ENCODE measurements around the gene HSH2D.
"Not testable (repeated sequence)": the region's sequence is repeated elsewhere in the genome, so short reads cannot be mapped to it uniquely, and the experiment has no call there.

The HSH2D gene

GRCh38 chr19:16111909-16112752 lies 31.4 kb upstream of the HSH2D start:
- H3K9me3 ChIP-seq (ENCODE audit: insufficient read depth, low read depth, low read length), result no peaks in the 10 kb centered on the region

GRCh38 chr19:16112778-16113177 lies 30.7 kb upstream of the HSH2D start:
- Histone ChIP-seq H3K36me3 (ENCODE audit: insufficient read depth, low read depth, low read length) (peaks cover 22% of the 10 kb centered on the region; the same call in 1 of the 2 replicates), H3K9ac (ENCODE audit: low read depth, low read length) (peak overlapping the region; percentile 94; the same call in 1 of the 2 replicates), H3K4me3 (ENCODE audit: low read length) (peak overlapping the region; percentile 95), H3K27me3 (ENCODE audit: insufficient read depth, low read length) (no peaks in the 10 kb centered on the region), H3K27ac (ENCODE audit: low read length) (no peak overlapping the region), H3K4me1 (ENCODE audit: insufficient read depth, low read length) (peaks cover 7% of the 10 kb centered on the region; the same call in 1 of the 2 replicates), H3K9me3 (ENCODE audit: insufficient read depth, low read depth, low read length) (no peaks in the 10 kb centered on the region)

More at GRCh38 chr19:16111909-16112752, 31.4 kb upstream of the HSH2D start:
- Histone ChIP-seq H3K9ac (ENCODE audit: low read depth, low read length) (peak overlapping the region; percentile 94), H3K4me3 (ENCODE audit: low read length) (peak overlapping the region; percentile 95), H3K27ac (ENCODE audit: low read length) (peak overlapping the region; percentile 45), H3K4me1 (ENCODE audit: insufficient read depth, low read length) (peaks cover 7% of the 10 kb centered on the region), H3K27me3 (ENCODE audit: insufficient read depth, low read length) (no peaks in the 10 kb centered on the region), H3K36me3 (ENCODE audit: insufficient read depth, low read depth, low read length) (peaks cover 22% of the 10 kb centered on the region; the same call in 1 of the 2 replicates)

- no peak overlapping the region for H3K9ac ChIP-seq (ENCODE audit: low read depth, low read length)
- peaks cover 7% of the 10 kb centered on the region; the same call in 1 of the 2 replicates for H3K4me1 ChIP-seq (ENCODE audit: insufficient read depth, low read length)
- H3K4me3 ChIP-seq (ENCODE audit: low read length), result no peak overlapping the region
- no peak overlapping the region for H3K27ac ChIP-seq (ENCODE audit: low read length)
- no peaks in the 10 kb centered on the region for H3K9me3 ChIP-seq (ENCODE audit: insufficient read depth, low read depth, low read length)
- no peaks in the 10 kb centered on the region for H3K27me3 ChIP-seq (ENCODE audit: insufficient read depth, low read length)
- peaks cover 32% of the 10 kb centered on the region for H3K36me3 ChIP-seq (ENCODE audit: insufficient read depth, low read depth, low read length)
Observed at GRCh38 chr19:16113727-16114126, 29.8 kb upstream of the HSH2D start.

- Histone ChIP-seq H3K27me3 (ENCODE audit: insufficient read depth, low read length) (no peaks in the 10 kb centered on the region), H3K9ac (ENCODE audit: low read depth, low read length) (no peak overlapping the region), H3K27ac (ENCODE audit: low read length) (no peak overlapping the region), H3K36me3 (ENCODE audit: insufficient read depth, low read depth, low read length) (peaks cover 47% of the 10 kb centered on the region), H3K4me3 (ENCODE audit: low read length) (no peak overlapping the region), H3K4me1 (ENCODE audit: insufficient read depth, low read length) (peaks cover 7% of the 10 kb centered on the region; the same call in 1 of the 2 replicates), H3K9me3 (ENCODE audit: insufficient read depth, low read depth, low read length) (no peaks in the 10 kb centered on the region)
Observed at GRCh38 chr19:16115301-16116039, 28.0 kb upstream of the HSH2D start.

- Histone ChIP-seq H3K36me3 (ENCODE audit: insufficient read depth, low read depth, low read length) (peaks cover 52% of the 10 kb centered on the region), H3K9ac (ENCODE audit: low read depth, low read length) (no peak overlapping the region), H3K27ac (ENCODE audit: low read length) (no peak overlapping the region), H3K4me3 (ENCODE audit: low read length) (no peak overlapping the region), H3K9me3 (ENCODE audit: insufficient read depth, low read depth, low read length) (no peaks in the 10 kb centered on the region), H3K4me1 (ENCODE audit: insufficient read depth, low read length) (peaks cover 7% of the 10 kb centered on the region; the same call in 1 of the 2 replicates), H3K27me3 (ENCODE audit: insufficient read depth, low read length) (no peaks in the 10 kb centered on the region)
Observed at GRCh38 chr19:16116067-16116466, 27.4 kb upstream of the HSH2D start.

GRCh38 chr19:16117594-16118033 lies 25.9 kb upstream of the HSH2D start:
- no peak overlapping the region for H3K27ac ChIP-seq (ENCODE audit: low read length)
- peaks cover 3% of the 10 kb centered on the region; the same call in 1 of the 2 replicates for H3K4me1 ChIP-seq (ENCODE audit: insufficient read depth, low read length)
- H3K4me3 ChIP-seq (ENCODE audit: low read length), result no peak overlapping the region
- H3K27me3 ChIP-seq (ENCODE audit: insufficient read depth, low read length), result no peaks in the 10 kb centered on the region
- peaks cover 68% of the 10 kb centered on the region for H3K36me3 ChIP-seq (ENCODE audit: insufficient read depth, low read depth, low read length)
- no peak overlapping the region for H3K9ac ChIP-seq (ENCODE audit: low read depth, low read length)
- no peaks in the 10 kb centered on the region for H3K9me3 ChIP-seq (ENCODE audit: insufficient read depth, low read depth, low read length)

- no peaks in the 10 kb centered on the region for H3K27me3 ChIP-seq (ENCODE audit: insufficient read depth, low read length)
- H3K4me3 ChIP-seq (ENCODE audit: low read length), result no peak overlapping the region
- H3K4me1 ChIP-seq (ENCODE audit: insufficient read depth, low read length), result no peaks in the 10 kb centered on the region; the same call in 1 of the 2 replicates
- H3K27ac ChIP-seq (ENCODE audit: low read length), result no peak overlapping the region
- H3K9ac ChIP-seq (ENCODE audit: low read depth, low read length), result no peak overlapping the region
- peaks cover 76% of the 10 kb centered on the region for H3K36me3 ChIP-seq (ENCODE audit: insufficient read depth, low read depth, low read length)
- no peaks in the 10 kb centered on the region for H3K9me3 ChIP-seq (ENCODE audit: insufficient read depth, low read depth, low read length)
Observed at GRCh38 chr19:16118489-16119033, 24.9 kb upstream of the HSH2D start.

GRCh38 chr19:16119075-16119857 lies 24.2 kb upstream of the HSH2D start:
- H3K27me3 ChIP-seq (ENCODE audit: insufficient read depth, low read length); H3K9ac ChIP-seq (ENCODE audit: low read depth, low read length); H3K4me3 ChIP-seq (ENCODE audit: low read length); H3K9me3 ChIP-seq (ENCODE audit: insufficient read depth, low read depth, low read length); H3K4me1 ChIP-seq (ENCODE audit: insufficient read depth, low read length); H3K27ac ChIP-seq (ENCODE audit: low read length): not testable (repeated sequence)
- H3K36me3 ChIP-seq (ENCODE audit: insufficient read depth, low read depth, low read length), result peaks cover 79% of the 10 kb centered on the region

GRCh38 chr19:16121141-16121540 lies 22.3 kb upstream of the HSH2D start:
- H3K9me3 ChIP-seq (ENCODE audit: insufficient read depth, low read depth, low read length), result no peaks in the 10 kb centered on the region
- H3K27ac ChIP-seq (ENCODE audit: low read length), result no peak overlapping the region
- H3K4me3 ChIP-seq (ENCODE audit: low read length), result no peak overlapping the region
- H3K36me3 ChIP-seq (ENCODE audit: insufficient read depth, low read depth, low read length), result peaks cover 79% of the 10 kb centered on the region
- no peaks in the 10 kb centered on the region for H3K27me3 ChIP-seq (ENCODE audit: insufficient read depth, low read length)
- no peak overlapping the region for H3K9ac ChIP-seq (ENCODE audit: low read depth, low read length)
- H3K4me1 ChIP-seq (ENCODE audit: insufficient read depth, low read length), result no peaks in the 10 kb centered on the region

- Histone ChIP-seq H3K4me1 (ENCODE audit: insufficient read depth, low read length) (no peaks in the 10 kb centered on the region), H3K9me3 (ENCODE audit: insufficient read depth, low read depth, low read length) (no peaks in the 10 kb centered on the region), H3K27me3 (ENCODE audit: insufficient read depth, low read length) (no peaks in the 10 kb centered on the region), H3K4me3 (ENCODE audit: low read length) (no peak overlapping the region), H3K9ac (ENCODE audit: low read depth, low read length) (no peak overlapping the region), H3K27ac (ENCODE audit: low read length) (no peak overlapping the region), H3K36me3 (ENCODE audit: insufficient read depth, low read depth, low read length) (peaks cover 84% of the 10 kb centered on the region)
Observed at GRCh38 chr19:16121967-16122366, 21.5 kb upstream of the HSH2D start.

- Histone ChIP-seq H3K27me3 (ENCODE audit: insufficient read depth, low read length) (no peaks in the 10 kb centered on the region), H3K9ac (ENCODE audit: low read depth, low read length) (no peak overlapping the region), H3K36me3 (ENCODE audit: insufficient read depth, low read depth, low read length) (peaks cover 94% of the 10 kb centered on the region), H3K9me3 (ENCODE audit: insufficient read depth, low read depth, low read length) (no peaks in the 10 kb centered on the region), H3K27ac (ENCODE audit: low read length) (no peak overlapping the region), H3K4me3 (ENCODE audit: low read length) (no peak overlapping the region), H3K4me1 (ENCODE audit: insufficient read depth, low read length) (no peaks in the 10 kb centered on the region)
Observed at GRCh38 chr19:16124953-16125352, 18.5 kb upstream of the HSH2D start.
